Fibroblast of villous mesenchyme (primary cell): ENCODE results near the gene HECTD3. TPM values are rescaled to one million over a fixed set of nuclear protein-coding genes. Genes with fewer than 3 reads are reported as not detected.

Experiments
- DNase-seq: peaks from one replicate; pipeline ENCODE4 v3.0.0-alpha.2; 2010; ENCODE audit warnings: low read depth
- H3K4me3 ChIP-seq: 2 replicates; pipeline ENCODE4 v1.5.1; 2011; ENCODE audit warnings: low read depth, mild to moderate bottlenecking, low read length
- total RNA-seq: library from RNA; depleted of rRNA; stranded (reverse); fragments of >200 nt; gene quantifications from 2 replicates; pipeline ENCODE4 v1.2.3, GENCODE V29; 2012
- TF ChIP-seq, protein P1 (sequence below): IDR thresholded peaks from 2 replicates; pipeline ENCODE4 v1.5.1; 2012; ENCODE audit warnings: low read depth, mild to moderate bottlenecking, low read length; ENCODE audit not compliant: insufficient read depth

HECTD3 gene
- total RNA-seq, 1 donor: 20.3 TPM

DNA sequence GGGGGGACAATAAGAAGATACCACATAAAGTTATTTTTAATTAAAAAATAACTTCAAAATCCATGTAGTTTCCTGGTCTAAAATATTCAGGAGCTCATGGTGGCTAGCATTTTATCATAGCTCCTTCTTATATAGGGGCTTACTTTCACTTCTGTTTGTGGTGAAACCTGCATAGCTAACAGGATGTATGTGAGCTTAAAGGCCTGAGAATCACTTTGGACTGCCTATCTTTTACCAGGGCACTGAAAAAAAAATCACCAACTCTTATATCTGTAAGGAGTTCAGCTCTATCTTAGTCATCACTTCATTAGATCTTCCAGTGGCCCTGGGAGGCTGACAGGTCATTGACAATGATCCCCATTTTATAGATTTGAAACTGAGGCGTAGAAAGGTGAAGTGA, 22.2 kb upstream of the HECTD3 start:
- no peak overlapping the region for H3K4me3 ChIP-seq
- TF ChIP-seq, protein P1, sequence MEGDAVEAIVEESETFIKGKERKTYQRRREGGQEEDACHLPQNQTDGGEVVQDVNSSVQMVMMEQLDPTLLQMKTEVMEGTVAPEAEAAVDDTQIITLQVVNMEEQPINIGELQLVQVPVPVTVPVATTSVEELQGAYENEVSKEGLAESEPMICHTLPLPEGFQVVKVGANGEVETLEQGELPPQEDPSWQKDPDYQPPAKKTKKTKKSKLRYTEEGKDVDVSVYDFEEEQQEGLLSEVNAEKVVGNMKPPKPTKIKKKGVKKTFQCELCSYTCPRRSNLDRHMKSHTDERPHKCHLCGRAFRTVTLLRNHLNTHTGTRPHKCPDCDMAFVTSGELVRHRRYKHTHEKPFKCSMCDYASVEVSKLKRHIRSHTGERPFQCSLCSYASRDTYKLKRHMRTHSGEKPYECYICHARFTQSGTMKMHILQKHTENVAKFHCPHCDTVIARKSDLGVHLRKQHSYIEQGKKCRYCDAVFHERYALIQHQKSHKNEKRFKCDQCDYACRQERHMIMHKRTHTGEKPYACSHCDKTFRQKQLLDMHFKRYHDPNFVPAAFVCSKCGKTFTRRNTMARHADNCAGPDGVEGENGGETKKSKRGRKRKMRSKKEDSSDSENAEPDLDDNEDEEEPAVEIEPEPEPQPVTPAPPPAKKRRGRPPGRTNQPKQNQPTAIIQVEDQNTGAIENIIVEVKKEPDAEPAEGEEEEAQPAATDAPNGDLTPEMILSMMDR: no peak
- no peak for DNase-seq

DNA sequence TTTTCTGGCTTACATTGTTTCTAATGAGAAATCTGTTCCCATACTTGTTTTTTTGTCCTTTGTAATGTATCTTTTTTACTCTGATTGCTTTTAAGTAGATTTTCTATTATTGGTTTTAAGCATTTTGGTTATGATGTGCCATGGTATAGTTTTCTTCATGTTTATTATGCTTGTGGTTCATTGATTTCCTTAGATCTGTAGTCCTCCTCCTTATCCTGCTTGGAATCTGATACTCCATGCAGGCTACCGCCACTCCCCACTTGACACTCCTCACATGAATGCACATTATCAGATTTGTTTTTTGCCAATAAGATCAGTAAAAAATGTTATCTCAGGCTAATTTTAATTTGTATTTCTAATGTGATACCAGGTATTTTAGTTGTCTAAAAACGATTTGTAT, 21.7 kb upstream of the HECTD3 start:
- H3K4me3 ChIP-seq: no peak overlapping the region
- DNase-seq: no peak
- TF ChIP-seq, protein P1: no peak

DNA sequence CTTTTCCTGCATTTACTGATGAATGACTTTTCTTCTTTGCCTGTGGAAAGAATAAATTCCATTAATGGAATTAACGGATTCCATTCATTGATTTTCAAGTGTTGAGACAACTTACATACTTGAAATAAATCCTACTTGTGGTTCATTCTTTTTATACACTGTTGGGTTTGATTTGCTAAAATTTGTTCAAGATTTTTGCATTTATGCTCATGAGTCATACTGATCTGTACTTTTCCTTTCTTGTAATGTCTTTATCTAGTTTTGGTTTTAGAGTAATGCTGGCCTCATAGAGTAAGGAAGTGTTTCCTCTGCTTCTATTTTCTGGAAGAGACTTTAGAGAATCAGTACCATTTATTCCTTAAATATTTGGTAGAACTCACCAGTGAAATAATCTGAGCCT, 15.3 kb upstream of the HECTD3 start:
- no peak for DNase-seq
- no peak overlapping the region for H3K4me3 ChIP-seq
- TF ChIP-seq, protein P1: no peak

DNA sequence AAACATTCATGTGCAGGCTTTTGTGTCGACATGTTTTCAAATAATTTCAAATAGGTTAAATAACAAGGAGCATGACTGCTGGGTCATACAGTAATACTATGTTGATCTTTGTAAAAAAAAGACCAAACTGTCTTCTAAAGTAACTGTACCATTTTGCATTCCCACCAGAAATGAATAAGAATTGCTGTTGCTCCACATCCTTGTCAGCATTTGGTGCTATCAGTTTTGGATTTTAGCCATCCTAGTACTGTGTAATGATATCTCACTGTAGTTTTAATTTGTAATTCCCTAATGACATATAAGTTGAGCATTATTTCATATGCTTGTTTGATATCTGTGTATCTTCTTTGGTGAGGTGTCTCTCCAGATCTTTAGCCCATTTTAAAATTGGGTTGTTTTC, 12.5 kb upstream of the HECTD3 start:
- DNase-seq: no peak
- no peak overlapping the region for H3K4me3 ChIP-seq
- TF ChIP-seq, protein P1: no peak

DNA sequence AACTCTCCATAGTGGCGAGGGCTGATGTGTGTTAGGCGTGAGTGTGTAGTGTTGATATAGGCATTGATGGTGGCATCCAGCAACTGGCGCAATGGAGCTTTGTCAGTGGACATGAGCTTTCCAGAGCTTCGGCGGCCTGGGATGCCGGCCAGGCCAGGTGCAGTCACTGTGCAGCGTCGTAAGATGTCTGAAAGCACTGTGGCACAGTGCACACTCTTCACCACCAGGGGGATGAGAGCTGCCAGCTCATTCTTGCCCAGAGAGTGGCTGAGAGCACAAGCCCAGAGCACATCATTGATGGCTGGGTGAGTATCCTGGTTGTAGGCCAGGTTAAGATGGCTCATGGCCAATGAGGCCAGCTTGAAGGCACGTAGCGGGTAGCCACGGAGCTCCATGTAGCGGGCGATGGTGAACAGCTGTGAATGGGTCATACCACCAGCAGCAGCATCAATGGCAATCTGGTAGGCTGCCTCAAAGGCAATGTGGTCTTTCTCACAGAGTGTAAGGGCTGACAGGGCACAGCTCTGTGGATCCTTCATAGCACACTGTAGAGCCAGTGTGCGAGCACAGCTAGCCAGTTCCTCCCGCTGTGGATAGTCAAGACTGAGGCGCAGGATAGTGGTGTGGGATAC, 7.6 kb upstream of the HECTD3 start:
- H3K4me3 ChIP-seq: no peak overlapping the region
- DNase-seq: peak; percentile 57
- TF ChIP-seq, protein P1: peak; percentile 91

DNA sequence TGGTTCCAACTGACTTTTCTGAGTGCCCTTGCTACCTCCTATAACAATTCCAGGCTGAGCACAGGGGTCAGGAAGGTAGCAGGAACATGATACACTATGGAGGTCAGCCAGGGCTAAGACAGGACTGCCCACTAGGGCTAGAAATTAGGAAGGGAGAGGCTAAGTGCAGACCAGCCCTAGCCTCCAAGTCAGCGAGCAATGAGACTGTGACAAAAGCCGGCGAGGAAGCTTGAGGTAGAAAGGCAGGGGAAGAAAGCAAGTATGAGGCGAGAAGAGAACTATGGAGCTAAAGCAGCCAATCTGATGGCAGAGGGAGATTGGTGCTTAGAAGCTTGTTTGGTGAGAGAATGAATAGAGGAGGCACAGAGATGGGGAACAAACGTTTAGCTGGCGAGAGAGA, 5.6 kb upstream of the HECTD3 start:
- H3K4me3 ChIP-seq: no peak overlapping the region
- DNase-seq: no peak
- TF ChIP-seq, protein P1: no peak
